Naive thymus-derived CD8-positive, alpha-beta T cell (primary cell): ENCODE data around the gene GLIPR2. TPM values are rescaled to one million over a fixed set of nuclear protein-coding genes. Genes with fewer than 3 reads are reported as not detected.

ENCODE experiments used
- ATAC-seq, 2 donors: fragments of 150-1000 bp; cut with Tn5 transposase in 1 of 2; sonication (Bioruptor Pico), chemical (Tn5 transposase) in 1 of 2; 1 replicate in 1 of 2; 2 replicates in 1 of 2; pipeline ENCODE4 v1.10.0; 2021; ENCODE audit warnings: mild to moderate bottlenecking in 2 of 2, moderate library complexity in 2 of 2
- POLR2A ChIA-PET: fragments of 350-600 bp; sonication (Branson Sonifier 250); formaldehyde crosslinking; loops from one replicate; lab custom pipeline; 2021; ENCODE audit warnings: antibody characterized with exemption; lab: Charles Lee
- DNase-seq, 10 donors: peaks; one replicate each; pipeline versions ENCODE4 v3.0.0 to v3.0.0-alpha.2; 2020 to 2022
- H3K27ac Mint-ChIP-seq, 10 donors: one replicate each; pipeline ENCODE4 v1.8.0; 2020 to 2022; ENCODE audit warnings: mild to moderate bottlenecking in 10 of 10, mixed read lengths in 10 of 10, moderate library complexity in 4 of 10, inconsistent platforms in 1 of 10
- H3K27me3 Mint-ChIP-seq, 5 donors: one replicate each; pipeline ENCODE4 v1.8.0; 2021 to 2022; ENCODE audit warnings: mixed read lengths in 5 of 5
- H3K36me3 Mint-ChIP-seq, 3 donors: one replicate each; pipeline ENCODE4 v1.8.0; 2020 to 2022; ENCODE audit warnings: mixed read lengths in 3 of 3, mild to moderate bottlenecking in 2 of 3, inconsistent platforms in 1 of 3
- H3K4me1 Mint-ChIP-seq, 4 donors: one replicate each; pipeline ENCODE4 v1.8.0; 2021 to 2022; ENCODE audit warnings: mixed read lengths in 4 of 4
- H3K4me3 Mint-ChIP-seq, 10 donors: one replicate each; pipeline ENCODE4 v1.8.0; 2020 to 2022; ENCODE audit warnings: mild to moderate bottlenecking in 10 of 10, mixed read lengths in 10 of 10, moderate library complexity in 6 of 10, inconsistent platforms in 1 of 10
- H3K9me3 Mint-ChIP-seq, 9 donors: one replicate each; pipeline ENCODE4 v1.8.0; 2020 to 2022; ENCODE audit warnings: mixed read lengths in 9 of 9, mild to moderate bottlenecking in 3 of 9, inconsistent platforms in 1 of 9, moderate library complexity in 1 of 9
- polyA plus RNA-seq, 3 donors: library from polyadenylated mRNA; unstranded; fragments of 300-500 nt; fragmentation: Illumina TruSeq; gene quantifications; one replicate each; pipeline ENCODE4 v1.2.3, GENCODE V29; 2021
- total RNA-seq, 8 experiments: library from RNA in 2 of 8; stranded (reverse) in 2 of 8; gene quantifications; one replicate each; pipeline ENCODE4 v1.2.3 and lab custom pipeline; 2021 to 2026

GLIPR2 gene
- total and polyA plus RNA-seq, 5 experiments from 2014 or later = 7.0 to 78.9 (median 43.2) TPM

DNA sequence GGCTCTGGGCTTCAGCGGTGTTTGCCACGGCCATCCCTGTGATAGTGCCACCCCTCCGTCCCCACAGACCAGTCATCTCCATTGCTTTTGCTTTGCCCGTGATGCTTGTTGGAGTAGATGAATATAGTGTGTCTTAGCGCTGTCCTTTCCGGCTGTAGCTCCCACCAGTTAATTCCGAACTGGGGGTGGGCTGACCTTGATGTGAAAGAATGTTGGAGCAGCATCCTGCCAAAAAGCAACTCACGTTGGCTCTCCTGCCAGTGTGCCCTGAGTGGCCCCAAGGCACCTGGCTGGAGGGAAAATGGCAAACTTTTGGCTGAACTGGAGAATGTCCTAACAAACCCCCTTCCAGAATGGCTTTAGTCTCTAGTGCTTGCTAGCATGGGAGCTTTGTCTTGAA lies 74.2 kb downstream of the GLIPR2 start:
- Mint-ChIP-seq H3K4me1 (peaks cover 34 to 76% (median 55%) of the 10 kb centered on the region in 4 donors), H3K4me3 (no peak overlapping the region), H3K9me3 (no peaks in the 10 kb centered on the region), H3K27ac (peak overlapping the region in 6 of 10 donors; percentile 11 to 80 (median 58)), H3K27me3 (no peaks in the 10 kb centered on the region), H3K36me3 (peaks cover 0 to 92% (median 10%) of the 10 kb centered on the region in 3 donors)
- no peak for ATAC-seq
- DNase-seq = no peak
- POLR2A ChIA-PET = no interaction called here

DNA sequence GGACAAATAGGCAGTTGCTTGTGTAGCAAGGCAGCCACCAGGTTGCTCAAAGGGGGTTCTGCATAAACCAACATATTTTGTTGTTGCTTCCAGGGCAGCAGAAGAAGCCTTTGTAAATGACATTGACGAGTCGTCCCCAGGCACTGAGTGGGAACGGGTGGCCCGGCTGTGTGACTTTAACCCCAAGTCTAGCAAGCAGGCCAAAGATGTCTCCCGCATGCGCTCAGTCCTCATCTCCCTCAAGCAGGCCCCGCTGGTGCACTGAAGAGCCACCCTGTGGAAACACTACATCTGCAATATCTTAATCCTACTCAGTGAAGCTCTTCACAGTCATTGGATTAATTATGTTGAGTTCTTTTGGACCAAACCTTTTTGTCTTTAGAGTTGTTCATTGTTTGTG lies 75.0 kb downstream of the GLIPR2 start:
- ATAC-seq (no peak), DNase-seq (no peak)
- H3K36me3 Mint-ChIP-seq = peaks cover 0 to 91% (median 8%) of the 10 kb centered on the region in 3 donors
- peaks cover 38 to 75% (median 58%) of the 10 kb centered on the region in 4 donors for H3K4me1 Mint-ChIP-seq
- no peaks in the 10 kb centered on the region for H3K9me3 Mint-ChIP-seq
- no peak overlapping the region for H3K4me3 Mint-ChIP-seq
- POLR2A ChIA-PET = interaction anchor here (0.8 kb wide), 1 partner anchor 21 kb away, joined by 3 read pairs; no protein-coding TSS in a partner anchor
- no peaks in the 10 kb centered on the region for H3K27me3 Mint-ChIP-seq
- H3K27ac Mint-ChIP-seq = peak overlapping the region in 5 of 10 donors; percentile 43 to 80 (median 75)

DNA sequence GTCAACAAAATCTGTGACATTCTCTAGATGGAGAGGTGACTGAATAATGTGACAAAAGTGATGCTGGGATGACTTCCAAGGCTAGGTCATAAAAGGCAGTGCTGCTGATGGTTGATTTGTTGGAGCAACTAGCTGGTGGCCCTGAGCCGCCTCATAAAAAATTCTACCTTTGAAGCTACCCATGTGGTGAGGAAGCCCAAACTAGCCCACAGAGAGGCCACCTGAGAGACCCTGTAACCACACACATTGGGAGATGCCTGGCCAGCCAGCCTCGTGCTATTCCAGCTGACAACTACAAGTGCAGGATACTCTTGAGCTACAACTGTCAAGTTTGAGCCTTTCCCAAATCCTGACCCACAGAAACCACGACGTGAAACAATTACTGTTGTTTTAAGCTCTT lies 76.9 kb downstream of the GLIPR2 start:
- H3K27me3 Mint-ChIP-seq = no peaks in the 10 kb centered on the region
- ATAC-seq (no peak), DNase-seq (no peak)
- peaks cover 35 to 67% (median 55%) of the 10 kb centered on the region in 4 donors for H3K4me1 Mint-ChIP-seq
- H3K9me3 Mint-ChIP-seq = no peaks in the 10 kb centered on the region
- peaks cover 0 to 91% (median 8%) of the 10 kb centered on the region in 3 donors for H3K36me3 Mint-ChIP-seq
- H3K4me3 Mint-ChIP-seq = no peak overlapping the region
- POLR2A ChIA-PET = interaction anchor here (0.5 kb wide), 1 partner anchor 48 kb away, joined by 6 read pairs; no protein-coding TSS in a partner anchor
- peak overlapping the region in 5 of 10 donors; percentile 4 to 69 (median 35) for H3K27ac Mint-ChIP-seq

Other genes starting within 250 kb of the GLIPR2 start
- not detected for gene HRCT1, start 230.5 kb upstream of the GLIPR2 start, total RNA-seq
- not detected for gene HRCT1, start 230.5 kb upstream of the GLIPR2 start, polyA plus RNA-seq
- gene SPAAR, start 227.2 kb upstream of the GLIPR2 start, total RNA-seq = not detected
- not detected for gene SPAAR, start 227.2 kb upstream of the GLIPR2 start, polyA plus RNA-seq
- gene OR2S2, start 178.6 kb upstream of the GLIPR2 start, total RNA-seq = not detected
- gene OR2S2, start 178.6 kb upstream of the GLIPR2 start, polyA plus RNA-seq = not detected
- gene RECK, start 99.8 kb upstream of the GLIPR2 start, total RNA-seq = 10 to 100 TPM in 1 of 2 experiments, 1 to 10 TPM in 1; 9.8 to 12.1 TPM
- gene RECK, start 99.8 kb upstream of the GLIPR2 start, polyA plus RNA-seq = 10 to 100 TPM; 13.2 to 14.8 (median 13.5) TPM
- gene CCIN, start 32.7 kb downstream of the GLIPR2 start, total RNA-seq = under 1 TPM in 1 of 2 experiments, not detected in 1; 0.19 TPM
- gene CCIN, start 32.7 kb downstream of the GLIPR2 start, polyA plus RNA-seq = under 1 TPM in 1 of 3 donors, not detected in 2; 0.09 TPM
- gene CLTA, start 54.2 kb downstream of the GLIPR2 start, total RNA-seq = 10 to 100 TPM; 56.7 to 59.0 TPM
- 10 to 100 TPM; 60.8 to 84.5 (median 71.0) TPM for gene CLTA, start 54.2 kb downstream of the GLIPR2 start, polyA plus RNA-seq
- gene GNE, start 121.7 kb downstream of the GLIPR2 start, total RNA-seq = 10 to 100 TPM; 16.5 to 17.4 TPM
- gene GNE, start 121.7 kb downstream of the GLIPR2 start, polyA plus RNA-seq = 1 to 10 TPM; 3.7 to 6.1 (median 4.5) TPM